Gastroesophageal sphincter (tissue), 3 donors: ENCODE measurements around the gene BNIP2.

Experiments
- CTCF ChIP-seq, 4 experiments: fragments of 200-600 bp in 2 of 4; fragments of 450-650 bp in 2 of 4; sonication (generic) in 1 of 4; IDR thresholded peaks; one replicate each; pipeline ENCODE4 v1.5.1; 2017 to 2019; ENCODE audit warnings: antibody characterized with exemption in 4 of 4, mild to moderate bottlenecking in 2 of 4, moderate library complexity in 2 of 4
- EP300 ChIP-seq: sonication (generic); formaldehyde crosslinking; IDR thresholded peaks from one replicate; pipeline ENCODE4 v1.6.1; 2017; ENCODE audit warnings: antibody characterized with exemption, mild to moderate bottlenecking
- POLR2A ChIP-seq, 2 donors: fragments of 450-650 bp; IDR thresholded peaks; one replicate each; pipeline ENCODE4 v1.6.1; 2017; ENCODE audit warnings: antibody characterized with exemption in 2 of 2, mild to moderate bottlenecking in 2 of 2, moderate library complexity in 1 of 2

GRCh38 chr15:59722476-59722875 lies 33.4 kb upstream of the BNIP2 start:
- TF ChIP-seq CTCF (IDR thresholded peaks at IDR 0.05): no peak
- no peak for TF ChIP-seq POLR2A (IDR thresholded peaks at IDR 0.05)
- no peak for TF ChIP-seq EP300
